ENCODE results near the gene SPCS3.
"Not testable (repeated sequence)": the region's sequence is repeated elsewhere in the genome, so short reads cannot be mapped to it uniquely, and the experiment has no call there.

DNA sequence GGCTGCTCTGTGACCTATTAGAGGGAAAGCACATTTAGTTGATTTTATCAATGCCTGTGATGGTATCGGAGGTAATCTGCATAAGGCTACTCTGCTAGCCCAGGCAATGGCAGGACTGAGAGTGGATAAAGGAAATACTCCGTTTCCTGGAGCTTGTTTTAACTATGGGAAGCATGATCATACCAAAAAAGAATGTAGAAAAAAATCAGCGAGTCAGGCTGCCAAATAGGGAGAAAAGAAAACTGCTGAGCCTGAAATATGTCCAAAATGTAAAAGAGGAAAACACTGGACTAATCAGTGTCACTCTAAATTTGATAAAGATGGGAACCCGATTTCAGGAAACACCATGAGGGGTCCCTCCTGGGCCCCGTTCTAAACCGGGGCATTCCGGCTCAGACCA is 25.6 kb downstream of the SPCS3 start:
- not testable (repeated sequence) for TF ChIP-seq ZNF790 (CRISPR knock-in tag; IDR thresholded peaks at IDR 0.05; ENCODE audit: borderline replicate concordance); MAZ (IDR thresholded peaks at IDR 0.05; ENCODE audit: borderline replicate concordance, low read depth, low read length); MAZ (CRISPR knock-in tag; IDR thresholded peaks at IDR 0.05; ENCODE audit: low read depth); ZNF101 (CRISPR knock-in tag; IDR thresholded peaks at IDR 0.05; ENCODE audit: borderline replicate concordance, low read depth)

Data from HepG2 (cell line).